Choroid plexus epithelial cell (primary cell): ENCODE measurements around the gene NUDT6.

Experiments
- DNase-seq: peaks from one replicate; pipeline ENCODE4 v3.0.0-alpha.2; 2010; ENCODE audit warnings: low read depth
- H3K4me3 ChIP-seq: 2 replicates; pipeline ENCODE4 v1.5.1; 2011; ENCODE audit warnings: low read depth, mild to moderate bottlenecking, control low read depth, low read length, moderate library complexity
- CTCF ChIP-seq: conservative IDR thresholded peaks from 2 replicates; pipeline ENCODE4 v1.5.1; 2011; ENCODE audit warnings: low read depth, mild to moderate bottlenecking, control low read depth, inconsistent platforms, low read length, moderate library complexity

NUDT6 gene

GRCh38 chr4:122921971-122922876, at the start of gene NUDT6:
Gene NUDT6 (minus strand): TSS chr4:122922597. CDS start chr4:122922572, 25 bp downstream.
- peak; percentile 58 for DNase-seq
- H3K4me3 ChIP-seq, result peak within 1 kb of the TSS; percentile 74
- no peak for TF ChIP-seq CTCF

GRCh38 chr4:122968227-122968812, 45.9 kb upstream of the NUDT6 start:
- TF ChIP-seq CTCF, result no peak

GRCh38 chr4:122967231-122967630, 44.8 kb upstream of the NUDT6 start:
- H3K4me3 ChIP-seq, result no peak overlapping the region
- no peak for DNase-seq
- TF ChIP-seq CTCF, result no peak

More at GRCh38 chr4:122968227-122968812, 45.9 kb upstream of the NUDT6 start:
- DNase-seq, result peak; percentile 14
- H3K4me3 ChIP-seq, result no peak overlapping the region

GRCh38 chr4:122966201-122966600, 43.8 kb upstream of the NUDT6 start:
- no peak overlapping the region for H3K4me3 ChIP-seq
- TF ChIP-seq CTCF, result no peak
- DNase-seq, result no peak

GRCh38 chr4:122963216-122963615, 40.8 kb upstream of the NUDT6 start:
- DNase-seq, result peak; percentile 25
- TF ChIP-seq CTCF, result no peak
- no peak overlapping the region for H3K4me3 ChIP-seq

- TF ChIP-seq CTCF, result no peak
- H3K4me3 ChIP-seq, result no peak overlapping the region
- DNase-seq, result peak; percentile 7
Observed at GRCh38 chr4:122960611-122961000, 38.2 kb upstream of the NUDT6 start.
